Ovary (tissue), 9 donors: ENCODE data around the gene CAB39L. TPM values are rescaled to one million over a fixed set of nuclear protein-coding genes. Genes with fewer than 3 reads are reported as not detected.

Experiments
- DNase-seq, 5 donors: peaks; one replicate each; pipeline ENCODE4 v3.0.0-alpha.2; 2019 to 2020
- H3K27ac ChIP-seq, 2 donors: fragments of 200-600 bp; one replicate each; pipeline versions ENCODE4 v1.5.1 to v1.8.0; 2019 to 2022
- H3K27me3 ChIP-seq: fragments of 200-600 bp; one replicate; pipeline ENCODE4 v1.8.0; 2022
- H3K36me3 ChIP-seq: fragments of 200-600 bp; sonication (generic); one replicate; pipeline ENCODE4 v1.5.1; 2019
- H3K4me1 ChIP-seq: one replicate; pipeline ENCODE4 v1.8.1; 2013; ENCODE audit warnings: mild to moderate bottlenecking, moderate library complexity; ENCODE audit not compliant: insufficient read depth
- H3K4me3 ChIP-seq: fragments of 200-600 bp; sonication (generic); one replicate; pipeline ENCODE4 v1.5.1; 2017
- H3K9me3 ChIP-seq, 2 donors: fragments of 200-600 bp in 1 of 2; sonication (generic) in 1 of 2; one replicate each; pipeline versions ENCODE4 v1.5.1 to v1.8.1; 2013 to 2019; ENCODE audit warnings: mild to moderate bottlenecking in 1 of 2, moderate library complexity in 1 of 2
- CTCF ChIP-seq, 3 donors: fragments of 450-650 bp in 2 of 3; fragments of 200-600 bp in 1 of 3; IDR thresholded peaks; one replicate each; pipeline versions ENCODE4 v1.5.1 to v1.8.0; 2016 to 2022; ENCODE audit warnings: antibody characterized with exemption in 3 of 3, mild to moderate bottlenecking in 1 of 3
- EP300 ChIP-seq: sonication (generic); formaldehyde crosslinking; IDR thresholded peaks from one replicate; pipeline ENCODE4 v1.6.1; 2017; ENCODE audit warnings: antibody characterized with exemption
- POLR2A ChIP-seq: fragments of 450-650 bp; IDR thresholded peaks from one replicate; pipeline ENCODE4 v1.6.1; 2017; ENCODE audit warnings: antibody characterized with exemption, mild to moderate bottlenecking, moderate library complexity
- WGBS, 3 donors: extraction: QIAGEN DNeasy Blood & Tissue Kit in 1 of 3; methylation state at CpG; one replicate each; pipeline versions ENCODE4 v1.1.5 to v1.1.7; 2013 to 2017; 5-methylcytosine and 5-hydroxymethylcytosine counted together
- intact Hi-C, 4 donors: fragments of 100-400 bp; cut with DNase I; formaldehyde crosslinking; loops; one replicate each; pipeline versions ENCODE4 v1.11.0 to v1.15.1; 2022 to 2023
- polyA plus RNA-seq, 2 donors: library from polyadenylated mRNA; stranded (reverse); fragments of 200-250 nt in 1 of 2; fragments of 350-450 nt in 1 of 2; fragmentation: Illumina TruSeq in 1 of 2; extraction: RNeasy Lipid Tissue Mini Kit (QIAGEN cat#74804) in 1 of 2; gene quantifications; one replicate each; pipeline ENCODE4 v1.2.3, GENCODE V29; 2013 to 2014
- total RNA-seq, 7 donors: library from RNA; depleted of rRNA in 2 of 7; stranded (reverse); fragments of >200 nt in 2 of 7; fragmentation: NEBNext Ultra II Directional in 3 of 7; extraction: Animal tissue kit (Norgen Biotek cat#: 25700) in 3 of 7; gene quantifications; one replicate each; pipeline versions ENCODE4 v1.1.0 to v1.2.4, GENCODE V29; 2016 to 2023
- donor health status: DM: no; HTN: no; CAD: no; lungs with moderate emphysema.
- donor health status: DM: no; HTN: no; CAD: no.
- donor health status: Bipolar disorder and iron deficiency.
- donor health status: DM: yes; HTN: yes; CAD: no.
- donor health status: DM: no; HTN: no; CAD: no.
- donor health status: DM: yes; HTN: yes; CAD: no.

Gene CAB39L
- total and polyA plus RNA-seq, 9 donors, result 15.9 to 42.7 (median 24.7) TPM

DNA sequence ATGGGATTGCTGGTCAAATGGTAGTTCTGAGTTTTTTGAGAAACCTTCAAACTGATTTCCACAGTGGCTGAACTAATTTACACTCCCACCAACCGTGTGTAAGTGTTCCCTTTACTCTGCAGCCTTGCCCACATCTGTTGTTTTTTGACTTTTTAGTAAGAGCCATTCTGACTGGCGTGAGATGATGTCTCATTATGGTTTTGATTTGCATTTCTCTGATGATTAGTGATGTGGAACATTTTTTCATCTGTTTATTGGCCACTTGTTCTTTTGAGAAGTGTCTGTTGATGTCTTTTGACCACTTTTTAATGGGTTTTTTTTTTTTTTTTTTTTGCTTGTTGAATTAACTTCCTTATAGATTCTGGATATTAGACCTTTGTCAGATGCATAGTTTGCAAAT is 4.3 kb downstream of the CAB39L start:
- DNase-seq, result no peak
- no peak for TF ChIP-seq EP300
- TF ChIP-seq POLR2A, result no peak
- no peak for TF ChIP-seq CTCF (IDR thresholded peaks at IDR 0.05)
- intact Hi-C loops, result loop anchor here (5.0 to 10.0 kb wide), 3 partner anchors 137 to 192 kb away; partner anchors contain the start of gene CDADC1 (in 1 of the 4)
- Histone ChIP-seq H3K9me3 (no peaks in the 10 kb centered on the region), H3K27ac (no peak overlapping the region), H3K4me3 (no peak overlapping the region), H3K27me3 (no peaks in the 10 kb centered on the region), H3K36me3 (no peaks in the 10 kb centered on the region), H3K4me1 (no peaks in the 10 kb centered on the region)
- 74 to 86% (median 74%) methylated on average over 2 of the region's 2 CpGs for whole genome bisulfite sequencing, 3 donors

- Histone ChIP-seq H3K4me3 (no peak overlapping the region), H3K27ac (no peak overlapping the region), H3K9me3 (no peaks in the 10 kb centered on the region), H3K36me3 (no peaks in the 10 kb centered on the region), H3K4me1 (no peaks in the 10 kb centered on the region), H3K27me3 (no peaks in the 10 kb centered on the region)
- TF ChIP-seq POLR2A, result no peak
- no peak for DNase-seq
- 75 to 86% (median 75%) methylated on average over 7 of the region's 7 CpGs for WGBS, 3 donors
- intact Hi-C loops, result loop anchor here (2.0 to 5.0 kb wide), 3 partner anchors 135 to 190 kb away; partner anchors contain the start of gene CDADC1 (in 1 of the 4)
Measured at GRCh38 chr13:49437705-49438104, 6.2 kb downstream of the CAB39L start.

DNA sequence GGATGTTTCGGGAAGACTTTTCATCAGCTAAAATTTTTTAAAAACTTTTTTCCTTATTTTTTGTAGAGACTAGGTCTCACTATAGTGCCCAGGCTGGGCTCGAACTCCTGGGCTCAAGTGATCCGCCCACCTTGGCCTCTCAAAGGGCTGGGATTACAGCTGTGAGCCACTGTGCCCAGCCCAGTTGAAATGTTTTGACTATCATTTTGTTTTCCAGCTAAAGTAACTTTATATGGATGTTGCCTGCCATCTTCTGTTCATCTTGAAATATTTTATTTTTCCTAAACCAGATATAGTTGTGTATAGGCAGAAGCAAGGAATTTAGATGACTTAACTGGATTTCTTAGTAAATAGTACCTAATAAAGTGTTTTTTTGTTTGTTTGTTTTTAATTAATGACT is 7.0 kb downstream of the CAB39L start:
- Histone ChIP-seq H3K36me3 (no peaks in the 10 kb centered on the region), H3K4me1 (no peaks in the 10 kb centered on the region), H3K4me3 (no peak overlapping the region), H3K27ac (no peak overlapping the region), H3K9me3 (no peaks in the 10 kb centered on the region), H3K27me3 (no peaks in the 10 kb centered on the region)
- intact Hi-C loops, result loop anchor here (2.0 to 5.0 kb wide), 3 partner anchors 135 to 190 kb away; partner anchors contain the start of gene CDADC1 (in 1 of the 4)
- TF ChIP-seq POLR2A (no peak), CTCF (IDR thresholded peaks at IDR 0.05) (peak in 2 of 3 donors; percentile 30 to 51), EP300 (no peak)
- WGBS, 3 donors, result 27 to 39% (median 33%) methylated on average over 3 of the region's 3 CpGs
- peak; percentile 58 to 76 (median 69) for DNase-seq

DNA sequence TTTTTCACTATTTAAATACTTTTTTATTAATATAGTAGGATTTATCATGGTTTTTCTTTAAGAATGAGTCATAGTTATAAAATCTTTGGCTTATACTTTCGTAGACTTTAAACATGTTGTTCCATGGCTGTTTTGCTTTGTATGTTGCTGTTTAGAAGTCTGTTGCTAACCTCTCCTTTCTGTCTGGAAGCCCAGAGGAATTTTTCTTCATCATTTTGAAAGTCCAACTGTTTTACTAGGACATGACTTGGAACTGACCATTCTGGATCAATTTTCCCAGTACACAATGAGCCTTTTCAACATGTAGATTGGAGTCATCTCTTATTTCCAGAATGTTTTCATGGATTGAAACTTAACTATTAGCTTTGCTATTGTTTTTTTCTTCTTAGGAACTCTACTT is 7.9 kb downstream of the CAB39L start:
- Histone ChIP-seq H3K4me3 (no peak overlapping the region), H3K27ac (no peak overlapping the region)
- TF ChIP-seq POLR2A (no peak), EP300 (no peak), CTCF (IDR thresholded peaks at IDR 0.05) (no peak)

GRCh38 chr13:49429121-49429520 is 14.7 kb downstream of the CAB39L start:
- H3K27ac ChIP-seq, result no peak overlapping the region
- 89 to 95% (median 92%) methylated on average over 1 of the region's 1 CpG for WGBS, 3 donors
- no peak overlapping the region for H3K4me3 ChIP-seq
- H3K36me3 ChIP-seq, result no peaks in the 10 kb centered on the region
- intact Hi-C loops, result no loop called here
- H3K4me1 ChIP-seq, result no peaks in the 10 kb centered on the region
- H3K9me3 ChIP-seq, result no peaks in the 10 kb centered on the region
- no peaks in the 10 kb centered on the region for H3K27me3 ChIP-seq
- TF ChIP-seq POLR2A, result no peak
- no peak for TF ChIP-seq CTCF (IDR thresholded peaks at IDR 0.05)
- TF ChIP-seq EP300, result no peak
- DNase-seq, result no peak

More for the DNA sequence above, 7.9 kb downstream of the CAB39L start:
- Histone ChIP-seq H3K4me1 (no peaks in the 10 kb centered on the region), H3K36me3 (no peaks in the 10 kb centered on the region), H3K27me3 (no peaks in the 10 kb centered on the region), H3K9me3 (no peaks in the 10 kb centered on the region)
- WGBS, 3 donors, result 23 to 32% (median 26%) methylated on average over 1 of the region's 1 CpG
- intact Hi-C loops, result loop anchor here (2.0 to 5.0 kb wide), 4 partner anchors 134 to 189 kb away; partner anchors contain the start of gene CDADC1 (in 1 of the 4)
- DNase-seq, result no peak
